H7 (cell line): ENCODE data around the gene CHMP2A. TPM values are rescaled to one million over a fixed set of nuclear protein-coding genes. Genes with fewer than 3 reads are reported as not detected.
"Not testable (repeated sequence)": the region's sequence is repeated elsewhere in the genome, so short reads cannot be mapped to it uniquely, and the experiment has no call there.

ENCODE experiments used
- DNase-seq: peaks from one replicate; pipeline ENCODE4 v3.0.0; 2012
- H3K27me3 ChIP-seq: 2 replicates; pipeline ENCODE4 v1.6.0; 2011; ENCODE audit warnings: mild to moderate bottlenecking, low read length; ENCODE audit not compliant: control insufficient read depth, insufficient read depth
- H3K36me3 ChIP-seq: replicated peaks from 2 replicates; pipeline ENCODE4 v1.5.1; 2011; ENCODE audit warnings: low read length; ENCODE audit not compliant: control insufficient read depth, insufficient read depth
- H3K4me3 ChIP-seq: 2 replicates; pipeline ENCODE4 v1.5.1; 2011; ENCODE audit warnings: low read depth, mild to moderate bottlenecking, control low read depth, low read length, moderate library complexity; ENCODE audit not compliant: insufficient read depth
- total RNA-seq: library from RNA; depleted of rRNA; stranded (reverse); fragments of >200 nt; shearing (Covaris generic); gene quantifications from 2 replicates; pipeline ENCODE4 v1.2.3, GENCODE V29; 2014

CHMP2A gene
- total RNA-seq, 1 experiment from 2014 or later: 85.9 TPM

DNA sequence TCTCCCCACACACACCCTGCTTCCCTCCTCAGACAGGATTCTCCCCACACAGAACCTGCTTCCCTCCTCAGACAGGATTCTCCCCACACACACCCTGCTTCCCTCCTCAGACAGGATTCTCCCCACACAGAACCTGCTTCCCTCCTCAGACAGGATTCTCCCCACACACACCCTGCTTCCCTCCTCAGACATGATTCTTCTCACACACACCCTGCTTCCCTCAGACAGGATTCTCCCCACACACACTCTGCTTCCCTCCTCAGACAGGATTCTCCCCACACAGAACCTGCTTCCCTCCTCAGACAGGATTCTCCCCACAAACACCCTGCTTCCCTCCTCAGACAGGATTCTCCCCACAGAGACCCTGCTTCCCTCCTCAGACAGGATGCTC is 15.7 kb downstream of the CHMP2A start:
- H3K27me3 ChIP-seq, H3K4me3 ChIP-seq, H3K36me3 ChIP-seq, DNase-seq: not testable (repeated sequence)

DNA sequence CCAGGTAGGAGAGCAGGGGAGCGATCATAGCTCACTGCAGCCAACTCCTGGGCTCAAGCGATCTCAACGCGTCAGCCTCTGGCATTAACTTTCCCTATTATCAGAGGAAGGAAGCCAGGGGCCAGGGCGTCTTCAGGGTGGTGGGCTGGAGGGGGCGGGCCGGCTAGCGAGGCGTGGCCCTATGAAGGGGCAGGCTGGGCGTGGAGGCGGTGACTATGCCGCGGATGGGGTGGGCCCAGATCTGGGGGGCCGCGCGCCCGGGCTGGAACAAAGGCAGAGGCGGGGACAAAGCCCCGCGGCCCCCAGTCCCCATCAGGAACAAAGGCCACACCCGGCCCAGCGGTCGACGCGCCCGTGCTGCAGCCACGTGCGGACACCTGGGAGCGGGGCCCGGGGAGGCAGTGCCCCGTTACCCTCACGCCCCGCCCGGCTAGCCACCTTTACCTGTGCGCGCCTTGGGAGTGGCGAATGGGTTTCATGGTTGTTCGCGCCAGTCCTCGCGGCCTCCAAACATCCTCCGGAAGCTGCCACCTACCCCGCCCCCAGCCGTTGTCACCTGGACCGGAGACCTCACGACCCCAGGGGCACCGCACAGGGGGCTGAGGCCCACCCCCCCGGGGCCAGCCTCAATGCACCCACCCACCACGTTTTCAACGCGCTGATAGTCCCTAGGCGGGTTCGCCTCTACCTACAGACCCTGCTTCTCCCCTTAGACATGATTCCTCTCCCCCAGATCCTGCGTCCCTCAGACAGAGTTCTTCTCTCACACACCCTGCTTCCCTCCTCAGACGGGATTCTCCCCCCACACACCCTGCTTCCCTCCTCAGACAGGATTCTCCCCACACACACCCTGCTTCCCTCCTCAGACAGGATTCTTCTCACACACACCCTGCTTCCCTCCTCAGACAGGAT is 16.4 kb downstream of the CHMP2A start:
- H3K4me3 ChIP-seq: peak overlapping the region; percentile 46
- no peaks in the 10 kb centered on the region for H3K36me3 ChIP-seq
- H3K27me3 ChIP-seq: peaks cover 10% of the 10 kb centered on the region
- DNase-seq: peak; percentile 98

DNA sequence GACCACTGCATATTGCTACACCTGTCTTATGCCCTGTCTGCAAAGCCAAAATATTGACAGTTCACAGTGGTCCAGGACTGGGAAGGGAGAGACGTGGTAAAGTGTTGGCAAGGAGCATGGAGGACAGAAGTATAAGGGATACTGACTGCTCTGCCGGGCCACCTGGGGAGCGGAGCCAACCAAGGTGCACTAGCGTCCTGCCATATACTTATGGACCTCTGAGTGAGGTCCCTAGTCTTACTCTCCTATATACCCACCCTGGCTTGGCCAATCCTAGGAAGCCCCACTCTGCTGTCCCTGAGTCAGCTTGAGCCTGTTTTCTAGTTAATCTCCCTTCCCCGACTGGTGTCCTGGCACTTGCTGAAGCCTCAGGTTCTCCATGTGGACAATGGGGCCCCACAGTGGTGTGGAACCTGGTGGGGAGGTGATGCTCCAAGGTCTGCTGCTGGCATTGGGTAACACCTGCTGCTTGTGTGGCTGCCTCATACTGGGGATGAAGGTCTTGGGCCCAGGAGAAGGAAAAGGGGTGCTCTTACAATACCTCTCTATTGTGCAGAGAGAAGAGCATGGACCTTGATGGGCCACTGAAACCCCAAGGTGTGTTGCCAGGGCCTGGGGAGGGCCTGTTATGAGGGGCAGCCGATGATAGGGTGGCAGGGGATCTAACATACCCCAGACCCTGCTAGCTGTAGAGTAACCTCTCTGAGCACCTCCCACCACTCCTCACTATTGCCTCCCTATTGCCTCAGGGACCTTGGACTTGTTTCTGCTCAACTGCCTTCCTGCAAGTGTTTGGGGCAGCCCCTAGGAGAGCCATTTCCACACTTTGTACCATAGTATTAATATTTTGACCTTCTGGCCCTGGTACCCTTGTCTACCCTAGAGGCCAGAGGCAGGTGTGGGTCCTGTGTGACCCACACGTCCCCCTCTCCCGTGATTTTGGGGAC is 17.8 kb downstream of the CHMP2A start:
- no peak overlapping the region for H3K4me3 ChIP-seq
- peaks cover 6% of the 10 kb centered on the region for H3K27me3 ChIP-seq
- no peaks in the 10 kb centered on the region for H3K36me3 ChIP-seq
- DNase-seq: no peak

DNA sequence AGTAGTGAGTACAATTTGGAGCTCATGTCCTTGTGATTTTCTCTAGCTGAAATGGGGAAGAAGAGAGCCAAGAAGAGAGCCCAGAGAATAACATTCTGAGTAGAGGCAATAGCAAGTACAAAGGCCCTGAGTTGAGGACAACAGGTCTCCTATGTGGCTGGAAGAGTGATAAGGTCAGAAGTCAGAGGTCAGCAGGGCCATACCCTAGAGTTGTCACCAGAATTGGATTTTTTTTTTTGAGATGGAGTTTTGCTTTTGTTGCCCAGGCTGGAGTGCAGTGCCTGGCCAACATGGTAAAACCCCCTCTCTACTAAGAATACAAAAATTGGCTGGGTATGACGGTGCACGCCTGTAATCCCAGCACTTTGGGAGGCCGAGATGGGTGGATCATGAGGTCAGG is 19.0 kb downstream of the CHMP2A start:
- peaks cover 6% of the 10 kb centered on the region for H3K27me3 ChIP-seq
- no peak for DNase-seq
- H3K4me3 ChIP-seq: no peak overlapping the region
- no peaks in the 10 kb centered on the region for H3K36me3 ChIP-seq

DNA sequence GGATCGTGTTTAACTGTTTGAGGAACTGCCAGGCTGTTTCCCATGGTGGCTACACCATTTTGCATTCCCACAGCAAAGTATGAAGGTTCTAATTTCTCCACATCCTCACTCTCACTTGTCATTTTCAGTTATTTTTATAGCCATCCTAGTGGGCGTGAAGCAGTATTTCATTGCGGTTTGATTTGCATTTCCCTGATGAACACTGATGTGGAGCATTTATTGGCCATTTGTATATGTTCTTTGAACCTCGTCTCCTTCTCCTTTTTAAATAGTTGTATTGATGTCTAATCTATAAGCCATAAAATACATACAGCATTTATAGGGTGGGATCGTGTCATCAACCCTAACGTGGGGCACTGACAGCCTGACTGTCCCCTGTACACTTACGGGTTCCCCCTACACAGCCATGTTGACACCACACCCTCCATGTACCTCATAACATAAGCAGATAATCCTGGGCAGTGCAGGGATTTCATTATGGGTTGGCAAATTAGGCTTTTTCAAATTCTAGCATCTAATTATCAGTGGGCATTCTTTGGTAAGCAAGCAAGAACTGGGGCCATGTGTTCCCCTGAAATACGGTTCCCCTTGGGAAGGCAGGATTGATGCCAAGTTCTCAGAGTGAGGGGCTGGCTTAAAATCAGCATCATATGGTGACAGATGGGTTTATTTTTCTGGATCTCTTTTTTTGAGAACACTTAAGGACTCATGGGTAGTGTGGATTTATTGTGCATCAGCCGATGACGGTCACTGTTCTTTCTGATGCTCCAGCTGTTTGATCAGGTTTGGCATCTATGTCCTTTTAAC is 23.7 kb downstream of the CHMP2A start:
- no peak overlapping the region for H3K4me3 ChIP-seq
- DNase-seq: no peak
- H3K27me3 ChIP-seq: no peaks in the 10 kb centered on the region
- no peaks in the 10 kb centered on the region for H3K36me3 ChIP-seq

DNA sequence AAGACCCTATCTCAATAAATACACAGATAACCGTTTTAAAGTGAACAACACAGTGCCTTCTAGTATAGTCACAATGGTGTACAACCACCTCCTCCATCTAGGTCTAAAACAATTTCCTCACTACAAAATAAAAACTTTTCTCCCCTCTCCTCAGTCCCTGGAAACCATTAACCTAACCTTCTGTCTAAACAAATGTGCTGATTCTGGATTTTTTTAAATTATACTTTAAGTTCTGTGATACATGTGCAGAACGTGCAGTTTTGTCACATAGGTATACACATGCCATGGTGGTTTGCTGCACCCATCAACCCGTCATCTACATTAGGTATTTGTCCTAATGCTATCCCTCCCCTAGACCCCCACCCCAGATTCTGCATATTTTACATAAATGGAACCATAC is 25.5 kb downstream of the CHMP2A start:
- H3K27me3 ChIP-seq: no peaks in the 10 kb centered on the region
- no peak for DNase-seq
- no peak overlapping the region for H3K4me3 ChIP-seq
- no peaks in the 10 kb centered on the region for H3K36me3 ChIP-seq

DNA sequence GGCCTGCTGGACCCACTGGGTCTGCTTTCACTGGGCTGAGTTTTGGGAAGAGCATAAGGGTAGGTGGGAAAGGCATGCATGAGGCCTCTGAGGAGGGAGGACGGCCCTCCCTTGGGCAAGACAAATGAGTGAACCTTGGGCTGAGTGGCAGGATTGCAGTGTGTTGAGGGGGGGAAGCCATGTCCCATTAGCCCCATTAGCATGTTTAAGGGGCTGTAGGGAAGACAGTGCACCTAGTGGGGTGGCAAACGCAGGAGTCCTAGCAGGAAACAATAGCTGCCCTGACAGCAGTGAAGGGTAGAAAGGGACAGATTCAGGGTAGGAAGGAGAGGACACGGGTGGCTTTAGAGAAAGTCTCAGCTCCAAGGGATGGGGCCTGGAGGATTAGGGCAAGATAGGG is 32.2 kb downstream of the CHMP2A start:
- Histone ChIP-seq H3K36me3 (no peaks in the 10 kb centered on the region), H3K27me3 (no peaks in the 10 kb centered on the region), H3K4me3 (no peak overlapping the region)
- DNase-seq: peak; percentile 46

DNA sequence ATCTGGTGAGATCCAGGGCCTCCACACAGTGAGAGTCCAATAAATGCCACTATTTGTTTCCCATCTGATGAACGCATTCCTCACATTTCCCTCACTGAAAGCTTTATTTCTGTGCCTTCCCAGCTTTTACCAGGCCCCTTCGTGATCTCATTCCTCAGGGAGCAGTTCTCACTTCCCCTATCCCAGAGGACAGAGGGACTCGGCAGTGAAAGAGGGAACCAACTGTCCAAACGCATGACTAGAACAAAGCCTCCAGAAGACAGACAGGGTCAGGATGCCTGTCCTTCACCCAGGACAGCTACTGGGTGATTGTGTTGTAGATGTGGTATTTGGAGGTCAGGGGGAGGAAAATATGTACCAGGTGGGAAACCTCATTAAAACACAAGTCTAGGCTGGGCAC is 33.3 kb downstream of the CHMP2A start:
- no peak overlapping the region for H3K4me3 ChIP-seq
- no peaks in the 10 kb centered on the region; the same call in 1 of the 2 replicates for H3K36me3 ChIP-seq
- no peaks in the 10 kb centered on the region for H3K27me3 ChIP-seq
- DNase-seq: no peak

DNA sequence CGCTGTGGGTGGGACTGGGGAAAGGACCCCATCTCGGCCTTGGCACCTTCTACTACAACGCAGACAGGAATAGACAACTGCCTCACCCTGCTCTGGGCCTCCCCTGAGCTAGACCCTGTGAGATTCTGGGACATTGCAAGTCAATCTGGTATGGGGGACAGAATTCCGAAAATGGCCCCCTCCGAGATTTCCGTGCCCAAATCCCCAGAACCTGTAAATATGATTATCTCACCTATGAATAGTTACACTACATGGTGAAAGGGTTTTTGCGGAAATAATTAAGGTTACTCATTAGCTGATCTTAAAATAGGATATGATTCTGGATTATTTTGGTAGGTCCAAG is 34.7 kb downstream of the CHMP2A start:
- Histone ChIP-seq H3K27me3 (no peaks in the 10 kb centered on the region), H3K4me3 (peak overlapping the region; percentile 83), H3K36me3 (no peaks in the 10 kb centered on the region; the same call in 1 of the 2 replicates)
- no peak for DNase-seq

DNA sequence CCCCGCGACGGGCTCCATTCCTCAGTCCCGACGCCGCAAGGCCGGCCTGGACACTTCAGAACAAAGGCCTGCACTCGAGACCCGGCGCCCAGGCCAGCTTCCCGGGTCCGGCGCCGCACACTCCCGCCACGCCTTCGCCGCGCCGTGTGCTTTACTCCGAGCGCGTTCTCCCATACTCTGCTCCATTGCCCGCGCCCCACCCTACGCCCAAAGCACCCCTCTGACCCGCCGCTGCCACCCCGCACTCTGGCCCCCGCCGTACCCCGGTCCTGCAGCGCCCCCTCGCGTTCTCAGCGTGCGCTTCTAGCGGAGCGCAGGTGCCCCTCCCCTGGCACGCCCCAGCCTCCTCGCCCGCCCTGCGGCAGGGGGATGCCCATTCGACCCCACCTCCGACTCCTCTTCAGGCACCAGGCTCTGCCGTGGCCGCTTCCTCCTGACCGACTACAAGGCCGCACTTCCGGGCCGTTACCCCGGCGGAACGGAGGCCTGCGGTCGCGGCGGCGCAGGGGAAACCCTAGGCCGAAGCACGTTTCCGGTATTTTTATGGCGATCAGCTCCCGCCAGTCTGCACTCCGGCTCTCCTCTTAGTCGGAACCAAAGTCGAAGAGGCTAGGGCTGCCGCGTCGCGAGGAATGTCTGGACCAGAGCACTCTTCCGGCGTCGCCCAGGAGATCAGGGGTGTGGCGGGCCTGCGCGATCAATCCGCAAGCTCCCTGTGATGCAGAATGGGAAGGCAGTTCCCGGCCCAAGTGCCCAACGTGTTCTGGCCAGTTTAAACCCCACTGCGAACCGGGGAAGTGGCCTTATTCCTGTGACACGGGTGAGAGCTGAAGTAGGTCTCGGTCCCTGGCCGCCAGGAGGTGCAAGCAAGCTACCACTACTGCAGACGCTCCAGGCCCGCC is 35.3 kb downstream of the CHMP2A start, which contains the start of gene ZBTB45:
Gene ZBTB45, minus strand, starts transcription at position 456 of the 902 bp plus-strand sequence. CDS start 2,137 bp downstream, outside the sequence.
- H3K27me3 ChIP-seq: no peaks in the 10 kb centered on the region
- DNase-seq: peak; percentile 98
- H3K4me3 ChIP-seq: peak within 1 kb of the TSS; percentile 83
- no peaks in the 10 kb centered on the region; the same call in 1 of the 2 replicates for H3K36me3 ChIP-seq

DNA sequence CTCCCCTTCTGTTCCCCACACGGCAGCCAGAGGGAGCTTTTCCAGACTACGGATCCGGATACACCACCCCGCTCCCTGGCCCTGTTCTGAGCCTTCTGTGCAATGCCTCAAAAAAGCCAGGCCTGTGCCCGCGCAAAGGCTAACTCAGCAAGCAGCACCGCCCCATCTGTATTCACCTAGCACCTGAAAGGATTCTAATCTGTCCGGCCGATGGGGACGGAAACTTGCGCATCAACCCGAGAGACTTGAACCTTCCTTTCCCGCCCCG is 35.9 kb downstream of the CHMP2A start:
- H3K4me3 ChIP-seq: peak overlapping the region; percentile 83
- H3K36me3 ChIP-seq: no peaks in the 10 kb centered on the region; the same call in 1 of the 2 replicates
- DNase-seq: peak; percentile 93
- H3K27me3 ChIP-seq: no peaks in the 10 kb centered on the region

DNA sequence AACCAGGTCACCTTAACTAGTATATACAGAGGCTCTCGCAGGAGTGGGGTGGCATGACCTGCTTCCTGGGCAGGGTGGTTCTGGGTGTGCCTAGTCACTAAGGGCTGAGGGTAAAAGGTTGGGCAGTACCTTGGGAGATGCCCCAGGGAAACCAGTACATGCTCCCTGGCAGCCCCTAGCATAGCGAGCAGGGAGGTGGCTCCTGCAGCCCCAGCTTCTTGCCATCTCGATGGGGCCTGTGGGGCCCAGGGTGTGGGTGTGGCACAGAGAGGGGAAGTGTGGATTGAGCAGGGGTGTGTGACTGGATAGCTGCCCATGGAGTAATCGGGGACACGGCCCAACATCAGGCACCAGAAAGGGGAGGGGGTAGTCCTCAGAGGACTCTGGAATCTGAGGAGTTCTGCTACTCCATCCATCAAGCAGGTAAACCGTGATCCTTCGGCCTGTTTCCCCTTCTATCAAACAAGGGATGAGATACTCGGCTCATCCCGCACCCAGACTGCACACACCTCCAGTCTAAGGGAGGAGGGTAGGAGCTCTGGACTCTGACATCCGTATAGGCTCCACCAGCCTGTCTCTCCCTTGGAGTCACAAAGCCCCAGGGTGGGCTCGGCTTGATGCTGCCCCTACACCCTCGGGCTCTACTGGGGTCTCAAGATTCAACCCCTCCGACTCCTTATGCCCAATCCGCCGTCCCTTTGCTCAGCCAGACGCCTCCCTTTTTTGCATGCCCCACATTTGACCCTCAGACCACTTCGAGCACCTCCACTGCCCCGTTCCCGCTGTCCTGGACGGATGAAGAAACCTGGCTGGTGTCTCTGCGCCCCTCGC is 36.4 kb downstream of the CHMP2A start:
- no peaks in the 10 kb centered on the region; the same call in 1 of the 2 replicates for H3K36me3 ChIP-seq
- DNase-seq: peak; percentile 45
- no peaks in the 10 kb centered on the region for H3K27me3 ChIP-seq
- peak overlapping the region; percentile 83 for H3K4me3 ChIP-seq
